ENCODE data around the gene HAND1. TPM values are rescaled to one million over a fixed set of nuclear protein-coding genes. Genes with fewer than 3 reads are reported as not detected.

HAND1 gene
- total RNA-seq, 1 donor from 2014 or later, result not detected

- Histone ChIP-seq H3K27me3 (ENCODE audit: control insufficient read depth, insufficient read depth, low read length) (peaks cover 70% of the 10 kb centered on the region), H3K36me3 (ENCODE audit: control insufficient read depth, insufficient read depth, low read length) (no peaks in the 10 kb centered on the region), H3K4me3 (ENCODE audit: low read depth, low read length) (no peak overlapping the region)
- TF ChIP-seq CTCF (IDR thresholded peaks at IDR 0.05; ENCODE audit: insufficient read depth, low read length, severe bottlenecking), result no peak
- no peak for DNase-seq (ENCODE audit: low read depth)
- no peak for FAIRE-seq
Measured at GRCh38 chr5:154472871-154473580, 5.0 kb downstream of the HAND1 start.

GRCh38 chr5:154470947-154471870 is 6.8 kb downstream of the HAND1 start:
- FAIRE-seq (no peak), DNase-seq (ENCODE audit: low read depth) (no peak)
- Histone ChIP-seq H3K27me3 (ENCODE audit: control insufficient read depth, insufficient read depth, low read length) (peaks cover 53% of the 10 kb centered on the region), H3K36me3 (ENCODE audit: control insufficient read depth, insufficient read depth, low read length) (no peaks in the 10 kb centered on the region), H3K4me3 (ENCODE audit: low read depth, low read length) (no peak overlapping the region)
- no peak for TF ChIP-seq CTCF (IDR thresholded peaks at IDR 0.05; ENCODE audit: insufficient read depth, low read length, severe bottlenecking)

GRCh38 chr5:154470137-154470536 is 7.9 kb downstream of the HAND1 start:
- no peak for TF ChIP-seq CTCF (IDR thresholded peaks at IDR 0.05; ENCODE audit: insufficient read depth, low read length, severe bottlenecking)
- FAIRE-seq, result no peak
- no peak for DNase-seq (ENCODE audit: low read depth)
- peaks cover 42% of the 10 kb centered on the region for H3K27me3 ChIP-seq (ENCODE audit: control insufficient read depth, insufficient read depth, low read length)
- no peaks in the 10 kb centered on the region for H3K36me3 ChIP-seq (ENCODE audit: control insufficient read depth, insufficient read depth, low read length)
- H3K4me3 ChIP-seq (ENCODE audit: low read depth, low read length), result no peak overlapping the region

GRCh38 chr5:154467655-154468354 is 10.2 kb downstream of the HAND1 start:
- DNase-seq (ENCODE audit: low read depth) (peak; percentile 47), FAIRE-seq (peak; percentile 75)
- TF ChIP-seq CTCF (IDR thresholded peaks at IDR 0.05; ENCODE audit: insufficient read depth, low read length, severe bottlenecking), result peak; percentile 87
- Histone ChIP-seq H3K4me3 (ENCODE audit: low read depth, low read length) (no peak overlapping the region), H3K27me3 (ENCODE audit: control insufficient read depth, insufficient read depth, low read length) (peaks cover 20% of the 10 kb centered on the region), H3K36me3 (ENCODE audit: control insufficient read depth, insufficient read depth, low read length) (no peaks in the 10 kb centered on the region)

- TF ChIP-seq CTCF (IDR thresholded peaks at IDR 0.05; ENCODE audit: insufficient read depth, low read length, severe bottlenecking), result no peak
- no peaks in the 10 kb centered on the region for H3K36me3 ChIP-seq (ENCODE audit: control insufficient read depth, insufficient read depth, low read length)
- peaks cover 15% of the 10 kb centered on the region for H3K27me3 ChIP-seq (ENCODE audit: control insufficient read depth, insufficient read depth, low read length)
- FAIRE-seq, result no peak
- no peak overlapping the region for H3K4me3 ChIP-seq (ENCODE audit: low read depth, low read length)
- DNase-seq (ENCODE audit: low read depth), result no peak
Measured at GRCh38 chr5:154466671-154467070, 11.4 kb downstream of the HAND1 start.
